Neural cell (in vitro differentiated cells): ENCODE results near the gene SPRYD4.

Source experiments
- EP300 ChIP-seq: fragments of 450-650 bp; conservative IDR thresholded peaks from 2 replicates; pipeline ENCODE4 v1.6.1; 2014; ENCODE audit warnings: antibody characterized with exemption, mild to moderate bottlenecking, moderate library complexity; ENCODE audit not compliant: poor library complexity, severe bottlenecking
- RAD21 ChIP-seq: fragments of 450-650 bp; conservative IDR thresholded peaks from 2 replicates; pipeline ENCODE4 v1.6.1; 2014; ENCODE audit warnings: antibody characterized with exemption, mild to moderate bottlenecking, moderate library complexity
- TAF1 ChIP-seq: IDR thresholded peaks from 2 replicates; pipeline ENCODE4 v1.6.1; 2012; ENCODE audit warnings: low read depth
- TF ChIP-seq, protein P1 (sequence below): fragments of 450-650 bp; IDR thresholded peaks from 2 replicates; pipeline ENCODE4 v1.5.1; 2014; ENCODE audit warnings: antibody characterized with exemption, mild to moderate bottlenecking, moderate library complexity; ENCODE audit not compliant: poor library complexity, severe bottlenecking

DNA sequence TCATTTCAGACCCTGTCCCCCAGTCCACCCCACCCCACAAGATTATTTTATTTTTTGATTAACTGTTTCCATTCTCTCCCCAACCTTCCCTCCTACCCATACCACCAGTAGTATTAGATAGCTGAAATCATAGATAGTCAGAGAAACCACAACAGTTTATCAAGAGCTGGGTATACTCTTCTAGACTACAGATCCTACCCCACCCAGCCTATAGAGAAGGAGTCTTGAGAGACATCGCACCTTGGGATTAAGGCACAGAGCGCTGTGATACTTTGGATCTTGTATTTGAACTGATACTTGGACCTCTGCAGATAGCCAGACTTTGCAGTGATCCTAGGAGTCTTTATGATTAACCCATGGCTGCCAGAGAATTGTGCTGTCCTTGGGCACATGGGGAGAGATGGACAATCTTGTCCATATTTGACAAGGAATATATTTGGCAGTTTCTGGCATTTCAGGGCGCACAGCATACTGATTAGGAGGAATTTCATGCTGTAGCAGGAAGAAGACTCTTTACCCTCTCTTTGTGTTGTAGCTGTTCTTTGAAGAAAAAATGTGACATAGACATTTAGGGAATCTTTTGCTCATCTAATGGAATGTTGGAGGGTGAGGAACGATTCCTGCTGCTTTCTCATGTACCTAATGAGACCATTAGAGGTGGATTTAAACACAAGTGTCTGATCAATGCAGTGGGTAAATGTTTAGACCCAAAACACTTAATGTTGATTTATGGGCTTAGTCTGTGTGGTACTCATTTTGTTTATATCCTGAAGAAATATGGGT, 54.2 kb downstream of the SPRYD4 start:
- TF ChIP-seq, protein P1, sequence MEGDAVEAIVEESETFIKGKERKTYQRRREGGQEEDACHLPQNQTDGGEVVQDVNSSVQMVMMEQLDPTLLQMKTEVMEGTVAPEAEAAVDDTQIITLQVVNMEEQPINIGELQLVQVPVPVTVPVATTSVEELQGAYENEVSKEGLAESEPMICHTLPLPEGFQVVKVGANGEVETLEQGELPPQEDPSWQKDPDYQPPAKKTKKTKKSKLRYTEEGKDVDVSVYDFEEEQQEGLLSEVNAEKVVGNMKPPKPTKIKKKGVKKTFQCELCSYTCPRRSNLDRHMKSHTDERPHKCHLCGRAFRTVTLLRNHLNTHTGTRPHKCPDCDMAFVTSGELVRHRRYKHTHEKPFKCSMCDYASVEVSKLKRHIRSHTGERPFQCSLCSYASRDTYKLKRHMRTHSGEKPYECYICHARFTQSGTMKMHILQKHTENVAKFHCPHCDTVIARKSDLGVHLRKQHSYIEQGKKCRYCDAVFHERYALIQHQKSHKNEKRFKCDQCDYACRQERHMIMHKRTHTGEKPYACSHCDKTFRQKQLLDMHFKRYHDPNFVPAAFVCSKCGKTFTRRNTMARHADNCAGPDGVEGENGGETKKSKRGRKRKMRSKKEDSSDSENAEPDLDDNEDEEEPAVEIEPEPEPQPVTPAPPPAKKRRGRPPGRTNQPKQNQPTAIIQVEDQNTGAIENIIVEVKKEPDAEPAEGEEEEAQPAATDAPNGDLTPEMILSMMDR, result no peak
- TF ChIP-seq EP300 (no peak), TAF1 (no peak), RAD21 (no peak)
